ENCODE data around the gene GORASP1.

Gene GORASP1

GRCh38 chr3:39124876-39125840, 17.7 kb upstream of the GORASP1 start:
- no peak for DNase-seq

DNA sequence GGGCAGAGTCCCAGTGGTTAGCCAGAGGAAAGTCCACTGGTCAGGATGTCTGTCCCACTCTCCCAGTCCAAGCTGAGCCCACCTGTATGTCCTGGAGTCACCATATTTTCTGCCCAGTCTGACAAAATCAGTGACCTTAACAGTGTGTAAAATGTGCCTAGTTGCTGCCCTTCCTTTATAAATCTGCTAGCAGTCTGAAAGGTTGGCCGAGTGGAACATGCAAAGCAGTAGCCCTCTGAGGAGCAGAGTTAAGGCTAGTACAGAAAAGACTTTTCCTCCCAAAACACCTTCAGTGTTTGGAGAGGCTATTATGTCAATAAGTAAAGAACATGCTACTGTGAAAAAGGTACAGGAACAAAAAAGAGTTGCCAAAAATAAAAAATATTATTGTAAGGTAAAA, 15.4 kb upstream of the GORASP1 start:
- DNase-seq: no peak

- no peak for DNase-seq
These were observed 14.2 kb upstream of the GORASP1 start for GRCh38 chr3:39121621-39122020.

- DNase-seq: no peak
These were observed 11.7 kb upstream of the GORASP1 start for GRCh38 chr3:39118931-39119660.

- DNase-seq: no peak
These were observed 10.7 kb upstream of the GORASP1 start for GRCh38 chr3:39118079-39118478.

GRCh38 chr3:39115870-39116269, 8.4 kb upstream of the GORASP1 start:
- DNase-seq: no peak

- DNase-seq: no peak
These were observed 7.0 kb upstream of the GORASP1 start for GRCh38 chr3:39114456-39114855.

DNA sequence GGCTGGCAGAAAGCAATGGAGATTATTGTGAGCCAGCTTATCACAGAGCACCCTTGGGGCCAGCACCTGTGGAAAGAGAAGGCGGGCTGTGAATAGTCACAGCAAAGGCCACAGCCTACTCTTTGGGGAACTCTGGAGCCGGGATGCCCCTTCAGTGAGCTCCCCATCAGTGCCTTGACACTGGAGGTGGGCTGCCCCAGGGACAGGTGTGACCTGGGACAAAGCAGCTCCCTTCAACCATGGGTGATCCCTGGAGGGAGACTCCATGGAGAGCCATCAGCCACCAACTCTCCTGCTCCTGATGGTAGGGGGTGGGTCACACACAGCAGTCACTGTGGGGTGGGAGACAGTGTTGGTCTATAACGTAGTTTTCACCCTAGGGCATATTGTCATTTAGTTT, 5.9 kb upstream of the GORASP1 start:
- DNase-seq: no peak

DNA sequence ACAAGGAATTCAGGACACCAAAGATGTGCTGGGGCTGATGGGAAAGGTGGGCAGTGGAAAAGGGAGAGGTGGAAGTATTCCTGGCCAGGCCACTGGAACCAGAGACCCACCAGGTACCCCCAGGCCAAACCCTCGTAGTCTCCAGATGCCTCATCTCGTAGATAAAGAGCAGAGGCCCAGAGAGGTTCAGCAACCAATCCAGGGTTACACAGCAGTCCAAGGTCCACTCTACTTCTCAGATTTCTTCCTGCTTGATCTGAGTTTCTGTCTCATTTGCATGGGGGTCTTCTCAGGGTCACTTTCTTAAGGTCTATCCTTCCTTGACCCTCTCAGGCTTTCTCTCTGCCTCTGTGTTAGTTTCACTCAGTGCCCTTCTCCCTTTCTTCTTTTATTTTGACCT, 5.1 kb upstream of the GORASP1 start:
- no peak for DNase-seq

- DNase-seq: no peak
These were observed 4.7 kb upstream of the GORASP1 start for GRCh38 chr3:39112113-39112512.

DNA sequence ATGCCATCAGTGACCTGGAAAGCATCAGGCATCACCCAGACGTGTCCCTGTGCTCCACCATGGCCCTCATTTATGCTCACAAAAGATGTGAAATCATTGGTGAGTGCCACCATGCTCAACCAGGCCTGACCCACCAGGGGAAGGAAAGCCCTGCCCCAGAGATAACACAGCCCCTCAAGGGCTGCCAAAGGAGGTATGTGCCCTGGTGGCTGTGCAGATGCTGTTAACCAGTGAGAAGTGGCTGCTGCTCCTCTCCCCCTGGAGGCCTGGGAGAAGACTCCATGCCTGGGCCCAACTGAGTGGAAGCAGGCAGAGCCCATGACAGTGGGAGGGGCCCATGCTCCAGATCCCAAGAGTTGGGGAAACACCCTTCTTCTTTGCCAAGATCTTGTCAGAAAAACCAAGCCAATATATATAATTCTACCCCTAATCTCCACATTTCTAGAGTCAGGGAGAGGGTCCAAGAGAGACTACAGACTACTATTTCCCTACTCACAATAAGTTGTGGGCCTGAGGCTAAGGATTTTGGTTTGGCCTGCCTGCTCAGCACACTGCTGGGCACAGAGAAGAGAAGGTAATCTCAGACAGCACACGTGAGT, 2.7 kb upstream of the GORASP1 start:
- no peak for DNase-seq

DNA sequence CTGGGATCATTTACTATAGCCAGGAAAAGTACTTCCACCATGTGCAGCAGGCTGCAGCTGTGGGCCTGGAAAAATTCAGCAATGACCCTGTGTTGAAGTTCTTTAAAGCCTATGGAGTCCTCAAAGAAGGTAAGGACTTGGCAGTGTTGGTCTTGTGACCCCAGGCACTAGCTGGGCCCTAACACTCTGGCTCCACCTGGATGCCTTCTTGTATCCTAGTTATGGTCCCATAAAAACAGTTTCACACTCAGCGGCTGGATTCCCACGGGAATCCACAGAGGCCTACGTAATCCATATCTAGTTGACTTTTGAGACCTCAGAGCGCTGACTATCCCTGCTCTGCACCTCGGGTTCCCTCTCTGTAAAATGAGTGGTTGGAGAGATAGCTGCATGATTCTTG, 1.7 kb upstream of the GORASP1 start:
- DNase-seq: no peak

DNA sequence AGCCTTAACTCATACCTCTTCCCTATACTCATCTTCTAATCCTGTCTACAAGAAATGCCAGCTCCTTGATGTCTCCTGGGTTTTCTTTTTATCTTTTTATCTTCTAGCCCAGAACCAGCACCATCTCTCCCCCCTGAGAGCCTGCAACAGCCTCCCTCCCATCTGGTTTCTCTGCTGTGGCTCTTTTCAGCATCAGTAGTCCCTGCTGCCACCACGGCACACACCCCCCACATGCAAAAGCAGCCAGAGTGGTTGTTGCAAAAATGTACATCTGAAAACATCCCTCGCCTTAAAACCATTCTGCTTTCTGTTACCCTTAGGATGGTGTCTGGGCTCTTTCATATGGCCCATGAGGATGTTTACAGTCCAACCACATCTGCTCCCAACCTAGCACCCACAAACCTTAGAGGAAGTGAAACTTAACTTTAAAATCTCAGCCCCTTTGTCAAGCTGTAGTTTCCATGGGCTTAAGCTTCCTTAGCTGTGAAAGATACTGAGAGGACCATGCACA, 828 bp upstream of the GORASP1 start:
- no peak for DNase-seq

DNA sequence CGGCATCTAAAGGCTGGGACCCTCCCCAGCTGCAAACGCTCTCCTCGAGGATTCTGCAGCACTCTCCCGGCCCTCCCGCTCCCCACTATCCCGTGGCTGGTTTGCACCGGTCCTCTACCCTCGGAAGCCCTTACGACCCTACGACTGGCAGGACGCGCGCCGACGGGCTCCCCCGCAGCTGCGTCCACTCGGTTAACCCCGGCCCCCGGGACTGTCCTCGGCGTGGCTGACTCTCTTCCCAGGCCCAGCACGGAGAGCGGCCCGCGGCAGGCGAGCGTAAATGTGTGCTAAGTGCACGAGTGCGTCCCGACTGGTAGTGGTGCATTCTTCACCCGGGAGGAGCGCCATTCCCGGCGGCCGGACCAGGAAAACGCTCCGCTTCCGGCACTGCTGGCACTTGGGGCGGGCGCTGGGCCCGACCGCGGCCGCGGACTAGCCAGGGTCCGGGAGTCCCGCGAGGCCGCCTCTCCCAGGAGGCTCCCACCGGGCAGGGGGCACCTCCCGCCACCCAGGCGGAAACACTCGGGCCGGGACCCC, 508 bp downstream of the GORASP1 start:
- DNase-seq: no peak

GRCh38 chr3:39106281-39106811, 1.1 kb downstream of the GORASP1 start:
- no peak for DNase-seq

- no peak for DNase-seq
These were observed 1.8 kb downstream of the GORASP1 start for GRCh38 chr3:39105687-39106063.

- DNase-seq: no peak
These were observed 2.3 kb downstream of the GORASP1 start for GRCh38 chr3:39104961-39105686.

GRCh38 chr3:39103791-39104552, 3.5 kb downstream of the GORASP1 start:
- DNase-seq: no peak

DNA sequence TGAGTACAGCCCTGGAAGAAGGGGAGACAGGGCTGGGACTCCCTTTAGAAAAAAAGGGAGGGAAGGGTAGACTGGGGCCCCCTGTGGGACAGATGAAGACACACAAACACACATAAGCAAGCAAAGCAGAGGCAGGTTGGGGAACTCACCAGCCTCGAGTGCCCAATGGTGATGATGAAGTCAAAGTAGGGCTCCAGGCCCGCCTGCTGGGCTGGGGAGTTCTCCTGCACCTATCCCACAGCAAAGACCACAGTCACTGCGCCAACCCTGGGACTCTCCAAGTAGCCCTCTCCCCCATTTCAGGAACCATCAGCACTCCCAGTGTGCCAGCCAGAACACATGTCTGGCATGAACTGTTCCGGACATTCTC, 4.1 kb downstream of the GORASP1 start:
- no peak for DNase-seq

- DNase-seq: no peak
These were observed 4.7 kb downstream of the GORASP1 start for GRCh38 chr3:39102504-39103323.
